ENCODE data around the gene AXL. TPM values are rescaled to one million over a fixed set of nuclear protein-coding genes. Genes with fewer than 3 reads are reported as not detected.

The AXL gene
- total and polyA plus RNA-seq, 9 of the 15 experiments (the other 6 are each of a cell fraction or from before 2014, with no cell fraction given): 0.80 to 6.6 (median 1.6) TPM

GRCh38 chr19:41245843-41246242 is 26.8 kb downstream of the AXL start:
- Histone ChIP-seq H3K27ac (ENCODE audit: extremely low read depth, low read depth, low read length) (no peak overlapping the region), H3K9me3 (replicated peaks; ENCODE audit: control insufficient read depth, insufficient read depth, low read depth, low read length) (0 out of 2 replicates have a peak, but pooled peaks cover 3% of the 10 kb centered on the region), H3K4me1 (replicated peaks in 1 of 2; ENCODE audit: control insufficient read depth in 2 of 2, insufficient read depth in 2 of 2, low read length in 2 of 2) (no peaks in the 10 kb centered on the region; a peak in 1 of 5 replicates), H3K36me3 (ENCODE audit: control insufficient read depth, insufficient read depth, low read length) (no peaks in the 10 kb centered on the region), H3K4me2 (ENCODE audit: insufficient read depth, low read length) (no peak overlapping the region), H4K20me1 (replicated peaks; ENCODE audit: control insufficient read depth, insufficient read depth, low read length) (no peaks in the 10 kb centered on the region), H2AFZ (ENCODE audit: low read depth, low read length) (no peak overlapping the region), H3K79me2 (ENCODE audit: control insufficient read depth, insufficient read depth, low read length) (no peaks in the 10 kb centered on the region), H3K9me1 (ENCODE audit: control insufficient read depth, insufficient read depth, low read length) (peaks cover 2% of the 10 kb centered on the region), H3K4me3 (no peak overlapping the region), H3K9ac (ENCODE audit: insufficient read depth in 1 of 2, low read depth in 2 of 2, low read length in 2 of 2) (no peak overlapping the region), H3K27me3 (ENCODE audit: control insufficient read depth in 2 of 2, insufficient read depth in 2 of 2, low read length in 2 of 2) (peaks cover 3 to 14% of the 10 kb centered on the region in 2 experiments; a peak in 3 of 5 replicates)
- in situ Hi-C loops (cut with MboI): no loop called here
- DNase-seq (ENCODE audit: extremely low read depth in 1 of 4, low spot score in 3 of 4) (no peak), ATAC-seq (no peak), FAIRE-seq (no peak)
- intact Hi-C loops (cut with micrococcal nuclease): no loop called here
- ChIA-PET CTCF (ENCODE audit: low intra/inter-chr PET ratio) (no interaction called here), POLR2A (no interaction called here)
- BruUV-seq (replicated peaks): no TSS peak
- WGBS (ENCODE audit: insufficient coverage, low coverage, missing lambda C conversion rate): 17% methylated on average over 3 of the region's 3 CpGs
- TF ChIP-seq SNRNP70 (optimal IDR thresholded peaks at IDR 0.05; ENCODE audit: low read depth, low read length): no peak
- TF ChIP-seq NR2F6 (CRISPR knock-in tag; IDR thresholded peaks at IDR 0.05): no peak
- peak; percentile 57 for TF ChIP-seq ATF3 (IDR thresholded peaks at IDR 0.05)
- TF ChIP-seq ATF3 (CRISPR knock-in tag; conservative IDR thresholded peaks at IDR 0.05): no peak

GRCh38 chr19:41248895-41249294 is 29.9 kb downstream of the AXL start:
- ATAC-seq: peak; percentile 73

More at GRCh38 chr19:41248895-41249294, 29.9 kb downstream of the AXL start:
- BruUV-seq (replicated peaks): no TSS peak
- Histone ChIP-seq H3K36me3 (ENCODE audit: control insufficient read depth, insufficient read depth, low read length) (no peaks in the 10 kb centered on the region), H4K20me1 (replicated peaks; ENCODE audit: control insufficient read depth, insufficient read depth, low read length) (no peaks in the 10 kb centered on the region; the same call in 1 of the 2 replicates), H3K4me3 (no peak overlapping the region), H3K9me3 (replicated peaks; ENCODE audit: control insufficient read depth, insufficient read depth, low read depth, low read length) (0 out of 2 replicates have a peak, but pooled peaks cover 3% of the 10 kb centered on the region), H2AFZ (ENCODE audit: low read depth, low read length) (no peak overlapping the region), H3K9me1 (ENCODE audit: control insufficient read depth, insufficient read depth, low read length) (no peaks in the 10 kb centered on the region), H3K9ac (ENCODE audit: insufficient read depth in 1 of 2, low read depth in 2 of 2, low read length in 2 of 2) (no peak overlapping the region), H3K79me2 (ENCODE audit: control insufficient read depth, insufficient read depth, low read length) (no peaks in the 10 kb centered on the region), H3K27ac (ENCODE audit: extremely low read depth, low read depth, low read length) (no peak overlapping the region), H3K27me3 (ENCODE audit: control insufficient read depth in 2 of 2, insufficient read depth in 2 of 2, low read length in 2 of 2) (peaks cover 0 to 26% of the 10 kb centered on the region in 2 experiments; a peak in 3 of 5 replicates), H3K4me1 (replicated peaks in 1 of 2; ENCODE audit: control insufficient read depth in 2 of 2, insufficient read depth in 2 of 2, low read length in 2 of 2) (no peaks in the 10 kb centered on the region; a peak in 1 of 5 replicates), H3K4me2 (ENCODE audit: insufficient read depth, low read length) (no peak overlapping the region)
- ChIA-PET POLR2A (interaction anchor here (0.6 to 0.9 kb wide), 2 partner anchors 15 to 17 kb away, joined by 4 to 5 read pairs; no protein-coding TSS in a partner anchor), CTCF (ENCODE audit: low intra/inter-chr PET ratio) (no interaction called here)
- TF ChIP-seq CTCF (IDR thresholded peaks at IDR 0.05 in 2 of 3, conservative IDR thresholded peaks at IDR 0.05 in 1 of 3; ENCODE audit: insufficient read depth in 2 of 3, low read depth in 1 of 3, low read length in 3 of 3) (peak in 1 of 3 experiments; percentile 33; a peak in 1 of 6 replicates), HOXB6 (CRISPR knock-in tag; IDR thresholded peaks at IDR 0.05; ENCODE audit: borderline replicate concordance) (no peak)
- 42% methylated on average over 4 of the region's 4 CpGs for WGBS (ENCODE audit: insufficient coverage, low coverage, missing lambda C conversion rate)
- in situ Hi-C loops (cut with MboI) (no loop called here), intact Hi-C loops (cut with micrococcal nuclease) (no loop called here)
- FAIRE-seq (no peak), DNase-seq (ENCODE audit: extremely low read depth in 1 of 4, low spot score in 3 of 4) (peak in 1 of 4 experiments; percentile 7)
